ENCODE measurements around the gene CDC42BPG.
A peak's percentile ranks its signal among the peaks of the same experiment; 100 is the strongest.
"Not testable (repeated sequence)": the region's sequence is repeated elsewhere in the genome, so short reads cannot be mapped to it uniquely, and the experiment has no call there.

CDC42BPG gene

DNA sequence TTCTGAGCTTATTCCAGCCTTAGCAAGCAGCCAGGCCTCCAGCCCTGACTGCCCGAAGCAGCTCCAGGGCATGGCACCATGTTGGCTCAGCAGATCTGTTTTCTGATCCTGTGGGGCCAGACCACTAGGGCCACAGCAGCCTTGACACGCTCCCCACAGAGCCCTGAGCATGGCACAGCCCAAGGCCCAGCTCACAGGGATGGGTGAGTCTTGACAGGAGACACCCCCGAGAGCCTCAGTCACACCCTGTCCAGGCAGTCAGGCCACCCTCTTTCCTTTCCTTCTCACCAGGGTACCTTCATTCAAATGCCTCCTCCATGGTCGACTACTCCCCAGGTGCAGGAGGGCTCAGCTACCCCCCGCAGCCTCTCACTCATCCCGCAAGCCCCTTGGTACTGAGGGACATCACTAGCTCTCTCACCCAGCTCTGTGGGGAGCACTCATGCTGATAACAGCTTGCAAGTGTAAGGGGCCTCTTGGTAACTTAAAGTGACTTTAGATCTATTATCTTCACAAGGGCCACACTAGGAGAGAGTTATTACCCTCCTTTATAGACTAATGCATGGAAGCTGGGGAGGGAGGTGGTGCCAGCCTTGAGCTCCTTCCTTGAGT lies 3.9 kb upstream of the CDC42BPG start:
- DNase-seq: no peak

DNA sequence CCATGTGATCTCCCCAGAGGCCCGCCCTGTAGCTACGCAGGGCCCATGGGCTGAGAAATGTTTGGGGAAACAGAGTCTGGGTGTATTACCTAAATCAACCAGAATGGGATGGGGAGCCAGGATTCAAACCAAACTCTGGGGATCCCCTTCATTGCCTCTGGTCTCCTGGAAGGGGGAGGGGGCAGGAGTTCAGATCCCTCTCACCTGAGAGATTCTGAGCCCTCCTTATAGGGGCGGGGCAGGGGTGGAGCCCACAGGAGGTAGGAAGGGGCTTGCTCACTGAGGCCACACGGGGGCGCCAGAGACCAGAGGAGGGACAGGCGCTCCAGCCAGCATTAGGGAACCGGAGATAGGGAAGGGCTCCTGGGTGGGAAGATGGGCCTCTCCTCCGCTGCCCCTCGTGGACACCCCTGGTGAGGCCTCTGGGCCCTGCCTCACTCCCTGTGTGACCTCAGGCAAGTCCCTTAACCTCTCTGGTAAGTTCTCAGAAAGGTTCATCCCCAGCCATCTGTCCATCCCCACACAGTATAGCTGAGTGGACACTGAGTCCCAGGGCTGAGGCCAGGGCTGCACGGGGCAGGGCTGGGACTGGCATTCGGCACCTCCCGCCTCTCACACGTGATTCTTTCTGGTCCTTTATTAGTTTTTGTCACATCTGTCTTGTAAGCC lies 2.7 kb upstream of the CDC42BPG start:
- peak; percentile 90 to 92 for DNase-seq

DNA sequence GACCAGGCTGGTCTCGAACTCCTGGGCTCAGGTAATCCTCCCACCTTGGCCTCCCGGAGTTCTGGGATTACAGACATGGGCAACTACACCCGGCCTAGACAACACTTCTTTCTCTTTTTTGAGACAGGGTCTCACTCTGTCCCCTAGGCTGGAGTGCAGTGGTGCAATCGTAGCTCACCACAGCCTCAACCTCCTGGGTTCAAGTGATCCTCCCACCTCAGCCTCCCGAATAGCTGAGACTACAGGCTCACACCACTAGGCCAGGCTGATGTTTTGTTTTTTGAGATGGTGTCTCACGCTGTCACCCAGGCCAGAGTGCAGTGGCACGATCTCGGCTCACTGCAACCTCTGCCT lies 1.3 kb upstream of the CDC42BPG start:
- DNase-seq: not testable (repeated sequence)

DNA sequence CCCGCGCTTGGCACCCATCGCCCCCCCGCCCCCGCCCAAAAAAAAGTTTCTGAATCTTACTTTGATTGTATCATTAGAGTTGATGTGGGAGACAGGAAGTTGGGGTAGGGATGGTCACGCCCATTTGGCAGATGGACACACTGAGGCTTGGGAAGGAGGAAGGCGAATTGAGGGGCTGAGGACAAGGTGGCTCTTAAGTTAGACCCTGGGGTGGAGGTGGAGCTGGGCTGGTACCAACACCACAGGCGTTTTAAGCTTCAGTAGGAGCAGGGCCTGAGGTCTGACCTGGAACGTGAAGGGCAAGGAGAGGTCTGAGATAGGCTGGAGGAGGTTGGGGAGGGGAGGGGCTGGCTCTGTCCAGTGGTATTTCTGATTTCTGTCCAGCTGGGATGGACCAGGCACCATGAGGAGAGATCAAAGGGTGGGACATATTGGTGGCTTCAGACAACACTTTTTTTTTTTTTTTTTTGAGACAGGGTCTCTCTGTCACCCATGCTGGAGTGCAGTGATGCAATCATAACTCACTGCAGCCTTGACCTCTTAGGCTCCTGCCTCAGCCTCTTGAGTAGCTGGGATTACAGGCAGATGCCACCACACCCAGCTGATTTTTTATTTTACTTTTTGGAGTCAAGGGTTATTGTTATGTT lies 799 bp upstream of the CDC42BPG start:
- no peak for DNase-seq

DNA sequence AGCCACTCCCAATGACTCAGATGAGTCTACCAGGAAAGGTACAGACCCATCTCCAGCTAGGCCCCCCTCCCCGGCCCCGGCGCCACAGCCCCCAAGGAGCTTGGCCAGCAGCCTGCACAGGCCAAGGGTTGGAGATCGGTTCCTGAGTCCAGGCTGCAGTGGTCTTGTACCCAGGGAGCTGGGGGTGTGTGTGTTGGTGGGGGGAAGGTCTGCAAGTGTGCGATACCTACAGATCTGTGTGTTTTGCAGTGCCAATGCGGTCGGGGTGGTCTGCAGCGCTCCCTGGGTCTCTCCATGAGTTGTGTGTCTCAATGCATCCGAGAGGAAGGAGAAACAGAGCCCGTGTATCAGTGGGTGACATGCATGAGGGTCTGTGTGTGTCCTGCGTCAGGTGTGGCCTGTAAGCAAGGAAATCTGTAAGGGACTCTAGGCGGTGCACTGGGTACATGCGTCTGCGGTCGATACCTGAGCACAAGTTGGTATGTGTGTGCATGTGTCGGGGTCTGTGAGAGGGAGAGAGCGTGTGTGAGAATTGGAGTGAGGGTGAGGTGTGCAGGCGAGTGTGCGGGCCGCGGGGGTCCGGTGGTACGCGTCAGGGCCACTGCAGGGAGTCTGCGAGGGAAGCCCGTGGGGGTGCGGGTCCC lies 645 bp downstream of the CDC42BPG start:
- DNase-seq: no peak

DNA sequence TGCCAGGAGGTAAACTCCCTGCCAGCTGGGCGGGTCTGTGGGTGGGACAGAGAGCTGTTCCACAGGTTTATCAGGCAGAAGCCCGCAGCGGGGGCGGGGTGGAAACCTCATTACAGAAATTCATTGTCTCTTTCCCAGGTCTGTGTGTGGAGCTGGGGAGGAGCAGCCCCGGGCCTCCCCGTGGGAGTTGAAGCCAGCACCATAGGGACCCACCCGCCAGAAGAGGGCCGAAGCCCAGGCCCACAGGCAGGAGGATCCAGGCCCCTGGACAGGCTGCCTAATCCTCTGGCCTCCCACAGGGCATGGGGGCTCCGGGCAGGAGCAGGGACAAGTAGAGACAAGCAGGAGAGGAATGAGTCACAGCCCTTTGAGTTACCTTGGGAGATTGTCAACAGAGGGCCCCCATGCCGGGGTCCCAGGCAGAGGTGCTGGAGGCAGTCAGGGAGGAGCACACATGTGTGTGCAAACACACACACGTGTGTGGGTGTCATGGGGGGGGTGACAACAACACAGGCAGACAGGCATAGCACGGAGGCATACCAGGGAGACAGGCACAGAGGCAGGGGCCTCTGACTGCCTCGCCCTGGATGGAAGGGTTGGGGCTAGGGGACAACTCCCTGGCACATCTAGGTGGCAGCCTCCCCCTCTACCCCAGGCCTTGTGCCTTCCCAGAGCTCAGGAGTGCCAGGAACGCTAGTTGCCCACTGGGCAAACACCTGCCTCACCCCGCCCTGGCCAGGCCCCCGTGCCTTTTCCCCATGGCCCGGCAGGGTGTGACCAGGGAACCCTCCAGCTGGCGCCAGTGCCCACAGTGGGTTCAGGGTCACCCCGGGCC lies 1.4 kb downstream of the CDC42BPG start:
- no peak for DNase-seq

DNA sequence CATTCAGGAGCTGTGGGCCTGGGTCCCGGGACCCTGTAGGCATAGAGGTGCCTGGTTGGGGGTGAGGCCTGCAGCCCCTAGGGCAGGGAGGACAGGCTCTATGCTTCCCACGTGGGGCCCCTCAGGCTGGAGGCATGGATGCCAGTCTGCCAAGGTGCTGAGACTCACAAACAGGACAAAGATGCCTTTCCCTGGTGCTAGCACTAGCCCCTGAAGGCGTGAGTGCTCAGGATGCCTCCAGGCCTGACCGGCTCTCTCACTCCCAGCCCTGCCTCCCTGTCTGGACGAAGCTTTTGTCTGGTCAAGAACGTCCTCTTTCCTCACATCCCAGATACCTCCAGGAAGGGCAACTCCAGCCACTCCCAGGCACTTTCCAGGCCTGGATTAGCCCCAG lies 2.1 kb downstream of the CDC42BPG start:
- DNase-seq: no peak

DNA sequence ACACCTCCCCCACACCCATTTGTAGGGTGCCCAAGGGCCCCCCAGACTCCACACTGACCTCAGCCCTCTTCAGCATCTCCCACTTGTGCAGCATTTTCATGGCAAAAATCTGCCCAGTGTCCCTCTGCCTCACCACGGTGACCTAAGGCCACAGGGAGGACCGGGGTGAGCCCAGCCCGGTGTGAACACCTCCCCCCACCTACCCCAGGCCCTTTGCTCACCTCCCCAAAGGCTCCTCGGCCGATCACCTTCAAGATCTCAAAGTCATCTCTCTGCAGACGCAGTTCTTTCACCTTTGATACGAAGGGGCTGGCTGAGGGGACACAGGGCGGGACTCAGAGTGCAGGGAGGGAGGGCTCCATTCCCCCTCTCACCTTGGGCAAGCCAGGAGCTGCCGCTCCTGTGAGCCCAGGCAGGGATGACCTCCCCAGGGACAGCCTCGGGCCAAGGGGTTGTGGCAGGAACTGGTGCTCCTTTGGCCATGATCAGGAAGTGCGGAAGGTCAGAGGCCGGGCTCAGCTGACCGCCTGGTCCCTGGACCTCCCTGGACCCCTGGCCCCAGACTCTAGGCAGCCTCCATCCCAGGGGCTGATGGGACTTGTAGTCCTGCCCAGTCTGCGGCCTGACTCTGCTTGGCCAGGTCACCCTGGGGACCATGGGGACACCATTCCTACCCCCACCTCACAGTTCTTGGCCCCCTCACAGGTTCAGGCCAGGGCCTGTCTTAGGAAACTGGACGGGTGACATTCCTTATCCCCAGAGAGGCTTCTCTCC lies 2.7 kb downstream of the CDC42BPG start:
- no peak for DNase-seq

DNA sequence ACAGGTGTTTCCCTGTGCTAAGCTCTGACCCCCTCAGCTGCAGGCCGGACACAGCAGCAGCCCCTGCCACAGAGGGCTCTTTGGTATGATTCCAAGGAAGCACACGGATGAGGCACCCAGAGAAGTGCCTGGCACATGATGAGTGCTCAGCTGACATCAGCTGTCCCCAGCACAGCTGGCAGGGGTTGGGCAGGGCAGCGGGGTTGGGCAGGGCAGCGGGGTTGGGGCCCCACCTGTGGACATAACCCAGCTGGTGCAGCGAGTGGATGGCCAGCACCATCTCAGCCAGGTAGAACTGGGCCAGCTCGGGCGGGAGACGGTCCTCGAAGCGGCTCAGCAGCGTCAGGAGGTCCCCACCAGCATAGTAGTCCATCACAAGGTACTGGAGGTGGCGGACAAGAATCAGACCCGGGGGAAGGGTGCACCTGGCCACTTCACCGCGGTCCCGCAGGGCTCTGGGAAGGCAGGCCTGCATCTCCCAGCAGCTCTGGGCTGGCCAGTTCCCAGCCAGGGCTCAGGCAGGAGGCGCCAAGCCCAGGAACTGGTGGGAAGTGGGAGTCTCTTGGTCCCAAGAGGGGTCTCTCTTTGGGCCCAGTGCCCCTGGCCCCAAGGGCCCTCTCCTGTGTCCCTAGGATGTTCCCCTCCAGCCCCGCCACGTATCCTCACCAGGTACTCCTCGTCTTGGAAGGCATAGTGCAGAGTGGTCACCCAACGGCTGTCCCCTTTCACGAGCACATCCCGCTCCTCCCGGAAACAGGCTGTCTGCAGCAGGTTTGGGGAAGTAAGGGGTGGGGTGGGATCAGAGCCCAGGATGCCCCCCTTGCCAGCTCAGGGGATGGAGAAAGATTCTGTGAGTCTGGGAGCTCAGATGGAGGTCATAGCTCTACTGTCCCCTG lies 4.3 kb downstream of the CDC42BPG start:
- DNase-seq: no peak

DNA sequence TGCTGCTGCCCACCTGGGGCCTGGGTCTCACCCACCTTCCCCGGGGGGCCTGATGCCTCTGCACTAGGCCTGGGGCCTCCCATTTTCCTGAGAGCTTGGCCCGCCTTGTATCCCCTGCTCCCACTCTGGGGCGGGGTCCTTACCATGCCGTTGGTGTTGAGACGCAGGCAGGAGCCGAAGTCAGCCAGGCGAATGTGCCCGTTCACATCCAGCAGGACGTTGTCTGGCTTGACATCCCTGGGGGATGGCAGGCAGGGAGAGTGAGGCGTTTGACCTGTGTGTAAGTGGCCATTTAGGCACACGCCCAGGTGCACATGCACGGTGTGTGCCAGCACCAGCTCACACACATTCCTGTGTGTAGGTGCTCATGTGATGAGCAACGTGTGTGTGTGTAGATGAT lies 5.1 kb downstream of the CDC42BPG start:
- no peak for DNase-seq

DNA sequence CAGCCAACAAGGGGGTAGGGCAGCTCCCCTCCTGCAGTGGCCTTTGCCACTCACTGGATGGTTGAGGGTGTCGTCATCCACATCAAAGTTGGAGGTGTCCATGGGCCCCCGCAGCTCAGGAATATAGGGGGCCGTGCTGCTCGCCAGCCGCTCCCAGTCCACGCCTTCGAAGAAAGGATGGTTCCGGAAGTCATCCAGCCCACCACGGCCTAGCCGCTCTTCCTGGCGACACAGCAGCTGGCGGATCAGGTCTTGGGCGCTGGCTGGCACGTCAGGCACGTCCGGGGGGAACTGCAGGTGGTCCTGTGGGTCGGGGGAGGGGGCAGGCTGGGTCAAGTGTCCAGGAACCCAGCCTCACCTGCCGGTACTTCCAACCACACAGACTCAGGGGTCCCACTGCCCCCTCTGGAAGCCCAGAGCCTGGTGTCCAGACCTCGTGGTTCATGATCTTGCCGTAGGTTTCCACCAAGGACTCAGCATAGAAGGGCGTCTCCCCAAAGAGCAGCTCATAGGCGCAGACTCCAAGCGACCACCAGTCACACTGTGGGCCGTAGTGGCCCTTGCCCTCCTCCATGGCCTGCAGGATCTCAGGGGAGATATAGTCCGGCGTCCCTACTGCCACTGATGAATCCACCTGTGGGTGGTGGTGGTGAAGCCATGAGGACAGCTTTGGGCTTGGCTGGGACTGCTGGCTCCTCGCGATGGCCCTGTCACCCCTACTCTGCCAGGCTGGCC lies 5.7 kb downstream of the CDC42BPG start:
- DNase-seq: no peak

DNA sequence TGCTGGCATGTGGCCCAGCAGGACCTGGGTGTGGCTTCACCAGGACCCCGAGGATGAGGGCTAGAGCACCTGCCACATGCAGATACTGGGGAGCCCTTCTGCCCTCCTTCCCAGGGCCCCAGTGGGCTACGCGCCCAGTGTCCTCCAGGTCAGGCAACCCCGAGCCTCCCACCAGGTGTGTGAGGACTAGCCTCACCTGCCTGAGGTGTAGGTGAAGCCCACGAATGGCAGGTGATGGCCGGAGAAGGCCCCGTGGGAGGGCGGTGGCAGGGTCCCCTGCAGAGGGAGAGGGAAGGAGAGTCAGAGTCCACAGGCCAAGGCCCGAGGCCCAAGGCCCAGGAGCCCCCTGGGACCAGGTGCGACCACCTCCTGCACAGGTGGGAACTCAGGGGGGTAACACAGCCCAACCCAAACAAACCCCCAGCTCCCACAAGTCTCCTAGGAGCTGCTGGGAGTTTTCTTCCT lies 6.5 kb downstream of the CDC42BPG start:
- no peak for DNase-seq

DNA sequence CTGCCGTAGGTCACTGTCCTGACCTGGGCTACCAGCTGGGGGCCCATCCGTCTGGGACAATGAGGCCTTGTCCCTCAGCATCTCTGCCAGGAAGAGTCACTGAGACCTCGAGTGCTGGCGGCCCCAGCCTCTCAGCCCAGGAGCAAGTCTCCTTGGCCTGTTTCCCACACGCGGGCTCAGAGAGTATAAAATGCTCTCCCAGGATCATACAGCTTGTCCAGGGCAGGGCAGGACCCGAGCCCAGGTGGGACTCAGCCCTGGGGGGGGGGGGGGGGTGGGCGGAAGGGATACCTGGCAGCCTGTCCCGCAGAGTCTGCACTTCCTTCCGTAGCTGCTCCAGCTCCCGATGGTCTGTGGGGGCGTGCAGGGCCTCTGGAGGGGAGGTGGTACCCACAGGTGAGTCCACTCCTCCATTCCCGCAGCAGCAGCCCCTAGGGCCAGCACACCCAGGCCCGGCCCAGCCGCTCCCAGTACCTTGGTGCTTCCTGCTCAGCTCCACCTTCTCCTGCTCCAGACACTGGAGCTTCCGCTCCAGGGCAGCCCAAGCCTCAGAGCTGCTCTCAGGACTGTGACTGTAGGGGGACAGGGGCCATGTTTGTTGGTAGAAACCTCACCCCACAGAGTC lies 7.9 kb downstream of the CDC42BPG start:
- DNase-seq: no peak

DNA sequence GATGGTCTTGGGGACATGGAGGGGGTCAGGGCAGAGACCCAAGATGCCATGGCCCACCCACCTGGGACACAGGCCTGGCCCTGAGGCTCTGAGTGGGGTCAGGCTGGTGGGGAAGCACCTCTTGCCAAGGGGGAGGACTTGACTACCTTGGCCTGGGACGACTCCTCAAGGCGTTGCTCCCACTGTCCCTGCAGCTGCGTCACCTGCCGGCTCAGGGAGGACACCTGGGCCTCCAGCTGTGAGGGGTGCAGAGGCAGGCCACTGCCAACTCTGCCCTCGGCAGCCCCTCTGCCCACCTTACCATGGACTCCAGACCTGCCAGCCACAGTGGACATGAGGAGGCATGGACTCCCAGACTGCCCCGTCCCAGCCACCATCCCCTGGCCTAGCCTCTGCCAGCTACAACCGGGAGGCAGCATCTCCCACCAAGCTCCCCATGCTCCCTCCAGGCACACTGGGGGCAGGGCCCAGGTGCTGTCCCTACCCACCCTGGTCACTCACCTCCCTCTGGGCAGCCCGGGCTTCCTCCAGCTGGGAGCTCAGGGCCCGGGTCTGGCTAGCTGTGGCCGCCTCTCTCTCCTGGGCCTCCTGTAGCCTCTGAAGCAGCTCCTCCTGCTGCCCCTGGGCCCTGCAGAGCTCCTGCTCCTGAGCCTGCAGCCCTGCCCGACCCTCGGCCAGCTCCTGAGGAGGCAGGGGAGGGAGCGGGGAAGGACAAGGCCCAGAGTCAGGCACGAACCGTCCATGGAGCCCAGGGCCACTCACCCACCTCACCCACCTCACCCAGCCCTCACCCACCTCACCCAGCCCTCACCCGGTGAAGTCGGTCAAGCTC lies 8.6 kb downstream of the CDC42BPG start:
- DNase-seq: no peak

DNA sequence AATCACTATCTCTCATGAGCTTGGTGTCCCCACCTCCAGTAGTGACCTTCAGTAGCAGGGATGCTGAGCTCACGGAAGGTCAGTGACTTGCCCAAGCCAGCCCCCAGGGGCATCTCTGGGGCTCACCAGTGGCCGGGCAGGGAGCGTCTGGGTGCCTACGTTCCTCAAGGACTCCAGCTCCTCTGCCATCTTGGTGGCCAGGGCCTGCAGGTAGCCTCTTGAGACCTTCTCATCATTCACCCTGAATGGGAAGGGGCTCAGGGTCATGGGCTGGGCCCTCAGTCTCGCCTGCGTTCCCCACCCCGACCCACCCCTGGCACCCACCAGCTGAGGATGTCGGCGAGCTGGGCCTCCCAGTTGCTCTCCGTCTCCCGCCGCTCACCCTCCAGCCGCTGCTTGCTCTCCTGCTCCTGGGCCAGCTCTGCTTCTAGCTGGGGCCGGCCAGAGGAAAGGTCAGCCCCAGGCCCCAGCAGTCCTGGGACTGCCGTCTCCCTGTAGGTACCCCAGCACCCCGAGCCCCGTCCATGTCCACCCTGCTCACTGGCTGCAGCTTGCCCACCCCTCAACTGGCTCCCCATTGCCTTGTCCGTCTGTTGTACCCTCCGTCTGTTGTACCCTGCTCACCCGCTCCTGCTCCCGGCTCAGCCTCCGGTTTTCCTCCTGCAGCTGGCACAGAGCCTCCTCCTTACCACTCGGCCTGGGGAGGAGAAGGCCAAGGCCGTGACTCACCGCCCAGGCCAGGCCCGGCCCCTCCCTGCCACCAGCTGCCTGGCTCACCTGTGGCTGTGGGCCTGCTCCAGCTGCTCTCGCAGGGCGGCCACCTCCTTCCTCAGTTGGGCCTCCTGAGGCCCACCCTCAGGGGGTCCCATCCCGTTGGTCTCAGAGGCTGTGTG lies 9.5 kb downstream of the CDC42BPG start:
- no peak for DNase-seq

DNA sequence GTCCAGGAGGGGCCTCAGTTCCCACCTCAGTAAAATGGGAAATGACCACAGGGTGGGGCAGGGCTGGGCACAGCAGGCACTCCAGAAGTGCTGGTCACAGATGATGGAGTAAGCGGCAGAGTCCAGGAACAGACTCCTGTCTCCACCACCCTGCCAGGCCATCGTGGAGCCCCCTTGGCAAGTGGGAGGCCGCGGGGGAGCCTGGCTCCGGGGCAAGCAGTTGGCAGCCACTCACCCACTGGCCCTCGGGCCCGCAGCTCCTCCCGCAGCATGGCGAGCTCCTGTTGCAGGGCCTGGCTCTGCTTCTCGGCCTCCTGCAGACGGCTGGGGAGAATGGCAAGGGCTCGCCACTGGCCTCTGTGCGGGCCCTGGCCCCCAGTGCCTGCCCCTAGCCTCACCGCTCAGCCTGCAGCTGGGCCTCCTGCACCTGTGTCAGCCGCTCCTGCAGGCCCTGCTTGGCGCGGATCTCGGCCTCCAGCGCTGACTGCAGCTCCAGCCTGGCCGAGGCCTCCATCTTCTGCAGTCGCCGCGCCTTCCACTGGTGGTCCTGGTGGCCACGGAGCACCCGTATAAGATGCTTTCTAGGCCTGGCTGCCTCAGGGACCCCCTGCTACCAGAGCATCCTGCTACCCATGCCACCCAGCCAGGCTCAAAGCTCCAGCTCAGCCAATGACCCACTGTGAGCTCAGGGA lies 10.3 kb downstream of the CDC42BPG start:
- no peak for DNase-seq

DNA sequence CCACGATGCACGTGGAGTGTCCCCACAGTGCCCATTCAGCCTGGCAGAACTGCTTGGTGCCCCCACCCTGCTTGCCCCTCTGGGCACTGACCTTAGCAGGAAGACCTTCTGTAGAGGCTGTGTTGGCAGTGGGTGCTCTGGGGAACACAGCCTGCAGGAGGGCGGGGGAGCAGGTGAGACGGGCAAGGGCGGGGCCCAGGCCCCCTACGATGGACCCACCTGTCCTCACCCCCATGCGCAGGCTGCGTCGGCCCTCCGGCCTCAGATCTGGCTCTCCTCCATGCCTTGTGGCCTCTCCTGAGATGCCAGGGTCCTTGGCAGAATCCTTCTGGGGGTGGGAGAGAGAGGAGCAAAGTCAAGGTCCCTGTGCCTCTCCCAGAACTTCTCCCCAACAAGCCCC lies 10.9 kb downstream of the CDC42BPG start:
- DNase-seq: no peak

DNA sequence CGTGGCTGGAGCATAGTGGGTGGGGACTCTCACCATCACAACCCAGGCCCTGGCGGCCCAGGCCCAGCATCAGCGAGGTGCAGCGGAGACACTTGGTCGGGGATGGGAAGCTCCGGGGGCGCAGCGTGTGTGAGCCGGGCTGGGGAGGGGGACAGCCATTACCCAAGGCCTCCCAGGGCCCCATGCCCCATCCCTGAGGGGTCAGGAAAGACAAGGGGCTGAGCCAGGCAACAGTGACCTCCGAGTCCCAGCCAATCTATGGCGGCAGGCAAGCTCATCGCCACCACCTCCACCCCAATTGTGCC lies 11.3 kb downstream of the CDC42BPG start:
- no peak for DNase-seq
